DND-41 (cell line): ENCODE measurements around the gene RNF111.

Experiments
- ATAC-seq: fragments of 200-7000 bp; cut with Tn5 transposase; 3 replicates; pipeline ENCODE4 v1.9.1; 2021; ENCODE audit warnings: low read depth; ENCODE audit not compliant: insufficient read depth
- DNase-seq: peaks from one replicate; pipeline ENCODE4 v3.0.0-alpha.2; 2020
- H2AFZ ChIP-seq: 2 replicates; pipeline ENCODE4 v1.6.0; 2012; ENCODE audit warnings: low read depth, low read length
- H3K27ac ChIP-seq: 2 replicates; pipeline ENCODE4 v1.5.1; 2012; ENCODE audit warnings: low read length, inconsistent platforms
- H3K27me3 ChIP-seq: fragments of 200-600 bp; sonication (generic); 2 replicates; pipeline ENCODE4 v1.6.0; 2012; ENCODE audit warnings: low read length, mild to moderate bottlenecking, inconsistent platforms; ENCODE audit not compliant: insufficient read depth, poor library complexity
- H3K36me3 ChIP-seq: 2 replicates; pipeline ENCODE4 v1.5.1; 2012; ENCODE audit warnings: low read length, inconsistent platforms; ENCODE audit not compliant: insufficient read depth
- H3K4me1 ChIP-seq: 2 replicates; pipeline ENCODE4 v1.5.1; 2012; ENCODE audit warnings: mild to moderate bottlenecking, low read length; ENCODE audit not compliant: insufficient read depth
- H3K4me2 ChIP-seq: 2 replicates; pipeline ENCODE4 v1.6.0; 2012; ENCODE audit warnings: mild to moderate bottlenecking, moderate library complexity, low read length, inconsistent platforms; ENCODE audit not compliant: insufficient read depth
- H3K4me3 ChIP-seq, 2 experiments: fragments of 200-600 bp in 1 of 2; shearing (Covaris generic) in 1 of 2; 2 replicates each; pipeline ENCODE4 v1.5.1; 2012 to 2016; ENCODE audit warnings: inconsistent platforms in 2 of 2, low read length in 2 of 2, mild to moderate bottlenecking in 2 of 2, low read depth in 1 of 2, moderate library complexity in 1 of 2
- H3K79me2 ChIP-seq: 2 replicates; pipeline ENCODE4 v1.6.0; 2012; ENCODE audit warnings: low read length, inconsistent platforms; ENCODE audit not compliant: insufficient read depth
- H3K9ac ChIP-seq: 2 replicates; pipeline ENCODE4 v1.6.0; 2012; ENCODE audit warnings: low read depth, mild to moderate bottlenecking, inconsistent platforms, low read length, moderate library complexity
- H3K9me3 ChIP-seq: 2 replicates; pipeline ENCODE4 v1.5.1; 2012; ENCODE audit warnings: low read length, moderate library complexity, mild to moderate bottlenecking, inconsistent platforms; ENCODE audit not compliant: insufficient read depth, severe bottlenecking
- H4K20me1 ChIP-seq: 2 replicates; pipeline ENCODE4 v1.6.0; 2012; ENCODE audit warnings: low read length; ENCODE audit not compliant: insufficient read depth
- CTCF ChIP-seq: IDR thresholded peaks from 2 replicates; pipeline ENCODE4 v1.5.1; 2012; ENCODE audit warnings: borderline replicate concordance, low read length, moderate library complexity, mild to moderate bottlenecking; ENCODE audit not compliant: poor library complexity, severe bottlenecking; ENCODE audit errors: extremely low read depth
- EZH2 ChIP-seq: IDR thresholded peaks from 3 replicates; pipeline ENCODE4 v1.6.1; 2012; ENCODE audit warnings: borderline replicate concordance, low read depth, mild to moderate bottlenecking, moderate library complexity, low read length, inconsistent platforms; ENCODE audit not compliant: severe bottlenecking

RNF111 gene

DNA sequence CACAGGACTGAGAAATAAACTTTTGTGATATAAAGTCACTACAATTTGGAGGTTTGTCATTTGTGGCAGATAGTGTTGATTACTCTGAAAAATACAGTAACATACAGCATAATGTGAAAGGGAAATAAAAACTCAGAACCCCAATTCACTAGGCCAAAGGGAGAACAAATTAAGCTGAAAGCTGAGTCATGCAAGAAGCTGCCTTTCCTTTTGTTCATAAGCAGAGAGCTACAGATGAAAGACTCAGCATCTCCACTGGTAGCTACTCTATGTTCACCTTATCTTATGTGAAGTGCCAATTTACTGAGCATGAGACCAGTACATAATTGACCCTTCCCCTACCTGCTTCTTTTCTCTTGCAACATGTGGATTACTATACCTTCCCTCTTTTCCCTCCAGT lies 34.7 kb upstream of the RNF111 start:
- DNase-seq, result no peak
- no peak for TF ChIP-seq CTCF
- TF ChIP-seq EZH2, result no peak
- no peak overlapping the region for H3K4me3 ChIP-seq
- H3K27ac ChIP-seq, result no peak overlapping the region
- no peaks in the 10 kb centered on the region for H3K27me3 ChIP-seq
- no peaks in the 10 kb centered on the region for H3K36me3 ChIP-seq
- H4K20me1 ChIP-seq, result no peaks in the 10 kb centered on the region
- H3K79me2 ChIP-seq, result no peaks in the 10 kb centered on the region
- ATAC-seq, result no peak
- peaks cover 5% of the 10 kb centered on the region; the same call in 1 of the 2 replicates for H3K4me1 ChIP-seq
- no peak overlapping the region for H2AFZ ChIP-seq
- no peaks in the 10 kb centered on the region for H3K9me3 ChIP-seq
- H3K4me2 ChIP-seq, result no peak overlapping the region
- H3K9ac ChIP-seq, result no peak overlapping the region

DNA sequence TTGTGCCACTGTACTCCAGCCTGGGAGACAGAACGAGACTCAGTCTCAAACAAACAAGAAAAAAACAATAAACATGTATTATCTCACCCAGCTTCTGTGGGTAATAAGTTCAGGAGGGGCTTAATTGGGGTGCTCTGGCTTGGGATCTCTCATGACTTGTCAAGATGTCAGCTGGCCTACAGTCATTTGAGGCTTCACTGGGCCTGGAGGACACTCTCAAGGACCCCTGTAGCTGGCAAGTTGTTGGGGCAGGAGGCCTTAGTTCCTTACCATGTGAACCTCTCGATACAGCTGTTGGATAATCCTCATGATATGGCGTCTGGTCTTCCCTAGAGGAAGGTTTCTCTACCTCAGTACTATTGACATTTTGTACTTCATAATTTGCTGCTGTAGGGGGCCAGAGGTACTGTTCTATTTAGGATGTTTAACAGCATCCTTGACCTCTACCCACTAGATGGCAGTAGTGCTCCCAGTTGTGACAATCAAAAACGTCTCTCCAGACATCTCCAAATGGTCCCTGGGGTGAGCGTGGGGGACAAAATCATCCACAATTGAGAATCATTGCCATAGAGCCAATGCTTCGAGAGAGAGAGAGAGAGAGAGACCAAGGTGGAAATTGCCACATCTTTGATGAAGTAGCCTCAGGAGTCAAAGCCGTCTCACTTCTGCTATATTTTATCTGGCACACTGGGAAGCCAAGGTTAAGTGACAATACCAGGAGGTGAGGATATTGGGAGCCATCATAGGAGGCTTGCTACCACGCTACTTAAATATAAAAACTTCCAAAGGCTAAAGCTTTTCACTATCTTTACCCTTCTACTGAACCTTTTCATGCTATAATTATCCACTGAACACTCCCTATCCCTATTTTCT lies 30.1 kb upstream of the RNF111 start:
- H2AFZ ChIP-seq, result peak overlapping the region; percentile 64

GRCh38 chr15:58958811-58959210 lies 28.7 kb upstream of the RNF111 start:
- Histone ChIP-seq H3K4me1 (no peaks in the 10 kb centered on the region), H3K27me3 (no peaks in the 10 kb centered on the region), H4K20me1 (no peaks in the 10 kb centered on the region), H3K9ac (no peak overlapping the region), H3K9me3 (no peaks in the 10 kb centered on the region), H3K79me2 (no peaks in the 10 kb centered on the region), H3K27ac (no peak overlapping the region), H3K4me2 (no peak overlapping the region), H3K36me3 (no peaks in the 10 kb centered on the region), H3K4me3 (no peak overlapping the region), H2AFZ (no peak overlapping the region)
- TF ChIP-seq CTCF (no peak), EZH2 (no peak)
- DNase-seq (no peak), ATAC-seq (no peak)

More for the DNA sequence above, 30.1 kb upstream of the RNF111 start:
- H3K27me3 ChIP-seq, result no peaks in the 10 kb centered on the region
- H3K79me2 ChIP-seq, result no peaks in the 10 kb centered on the region
- no peaks in the 10 kb centered on the region for H3K36me3 ChIP-seq
- no peak overlapping the region for H3K4me3 ChIP-seq
- H3K9ac ChIP-seq, result no peak overlapping the region
- DNase-seq (peak; percentile 63), ATAC-seq (peak; percentile 89)
- no peak overlapping the region for H3K4me2 ChIP-seq
- H4K20me1 ChIP-seq, result no peaks in the 10 kb centered on the region
- no peaks in the 10 kb centered on the region for H3K9me3 ChIP-seq
- TF ChIP-seq EZH2, result no peak
- peak; percentile 76 for TF ChIP-seq CTCF
- H3K4me1 ChIP-seq, result peaks cover 5% of the 10 kb centered on the region; the same call in 1 of the 2 replicates
- no peak overlapping the region for H3K27ac ChIP-seq
